ENCODE measurements around the gene TBCD. TPM values are rescaled to one million over a fixed set of nuclear protein-coding genes. Genes with fewer than 3 reads are reported as not detected.

Gene TBCD
- total RNA-seq, 1 experiment from 2014 or later: 17.4 TPM

DNA sequence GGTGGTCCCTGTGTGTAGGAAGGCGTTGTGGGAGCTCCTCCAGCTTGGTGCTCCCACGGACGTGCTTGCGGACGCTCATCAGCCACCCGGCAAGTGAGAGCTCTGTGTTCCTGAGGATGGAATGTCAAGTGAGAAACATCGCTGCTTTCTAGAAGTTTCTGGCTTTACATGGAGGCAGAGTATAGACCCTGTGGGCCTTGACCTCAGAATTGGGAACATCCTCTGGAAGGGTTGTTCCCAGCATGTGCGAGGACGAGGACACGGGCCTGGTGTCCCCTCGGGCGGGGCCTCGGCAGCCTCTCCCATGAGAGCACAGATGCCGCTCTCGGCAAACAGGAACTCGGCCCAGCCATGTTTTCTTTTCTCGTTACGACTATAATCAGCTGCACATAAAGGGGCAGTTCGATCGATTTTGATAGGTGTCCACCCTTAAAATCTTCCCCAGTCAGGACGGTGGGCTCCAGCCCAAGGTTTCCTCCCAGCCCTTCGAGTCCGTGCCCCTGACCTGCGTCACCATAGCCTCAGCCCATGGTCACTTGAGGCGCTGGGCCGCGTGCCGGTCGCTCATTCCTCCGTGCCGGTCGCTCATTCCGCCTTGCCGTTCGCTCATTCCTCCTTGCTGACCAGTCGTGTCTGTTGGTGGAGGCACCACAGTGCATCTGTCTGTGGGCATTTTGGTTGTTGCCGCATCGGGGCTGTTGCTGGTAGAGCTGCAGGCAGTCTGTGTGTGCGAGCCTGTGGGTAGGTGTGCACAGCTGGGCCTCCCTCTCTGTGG, 179.2 kb downstream of the TBCD start:
- DNase-seq (ENCODE audit: extremely low read depth, low read depth): no peak

DNA sequence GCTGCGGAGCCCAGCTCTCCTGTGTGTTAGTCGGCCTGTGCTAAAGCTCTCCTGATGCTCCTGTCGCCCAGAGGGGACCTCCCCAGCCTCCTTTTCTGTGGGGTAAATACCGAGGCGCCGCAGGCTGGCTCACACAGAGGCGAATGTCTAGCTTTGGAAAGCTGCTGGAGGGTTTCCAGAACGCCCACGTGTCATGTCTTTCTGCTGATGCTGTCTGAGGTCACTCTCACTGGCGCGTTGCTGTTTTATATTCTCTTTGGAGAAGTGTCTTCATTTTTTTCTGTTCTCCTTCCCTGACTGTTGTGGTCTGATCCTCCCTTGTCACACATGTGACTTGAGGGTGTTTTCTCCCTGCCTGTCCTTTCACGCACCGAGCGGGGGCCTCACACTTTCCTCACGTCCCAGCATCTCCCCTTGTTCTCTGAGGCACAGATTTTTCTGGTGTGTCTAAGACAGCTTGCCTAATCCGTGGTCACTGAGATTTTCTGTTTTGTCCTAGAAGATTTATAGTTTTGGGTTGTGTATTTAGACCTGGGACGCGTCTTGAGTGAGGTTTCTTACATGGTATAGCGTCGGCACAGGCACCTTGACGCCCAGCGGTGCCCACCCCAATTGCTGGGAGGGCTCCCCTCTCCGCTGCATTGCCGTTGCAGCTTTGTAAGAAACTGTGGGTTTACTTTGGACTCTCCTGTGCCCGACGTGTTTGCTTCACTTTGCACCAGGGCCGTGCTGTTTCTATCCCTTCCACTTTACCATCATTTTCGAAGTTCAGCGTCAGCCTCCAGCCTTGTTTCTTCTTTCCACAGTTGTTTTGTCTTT, 180.0 kb downstream of the TBCD start:
- DNase-seq (ENCODE audit: extremely low read depth, low read depth): no peak

DNA sequence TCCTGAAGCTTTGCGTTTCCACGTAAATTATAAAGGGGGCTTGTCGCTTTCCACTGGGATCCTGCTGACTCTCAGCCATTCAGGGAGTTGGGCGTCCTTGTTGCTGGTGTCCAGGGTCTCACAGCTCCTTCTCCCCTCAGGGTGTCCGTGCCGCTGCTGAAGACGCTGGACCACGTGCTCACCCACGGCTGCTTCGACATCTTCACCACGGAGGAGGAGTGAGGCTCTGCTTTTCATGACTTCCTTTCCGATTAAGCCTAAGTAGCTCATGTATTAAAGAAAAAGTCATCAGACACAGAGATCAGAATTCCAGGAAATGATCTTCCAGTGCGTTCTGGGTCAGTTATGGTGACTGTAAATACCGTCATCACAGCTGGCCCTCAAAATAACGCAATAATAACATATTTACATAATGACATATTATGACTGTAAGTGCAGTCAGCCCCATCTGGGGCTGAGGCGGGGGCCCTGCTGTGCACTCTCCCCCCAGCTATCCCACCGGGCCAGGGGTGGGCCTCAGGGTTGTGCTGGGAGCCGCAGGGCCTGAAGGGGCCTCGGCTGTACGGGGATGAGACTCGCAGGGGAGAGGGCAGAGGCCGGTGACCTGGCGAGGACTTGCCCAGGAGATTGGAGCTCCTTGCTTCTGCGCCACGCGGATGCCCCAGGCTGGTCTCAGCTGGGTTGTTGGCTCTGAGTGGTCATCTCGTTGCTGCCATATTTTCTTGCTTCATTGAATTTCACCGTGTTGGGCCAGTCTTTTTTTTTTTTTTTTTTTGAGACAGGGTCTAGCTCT, 180.8 kb downstream of the TBCD start:
- DNase-seq (ENCODE audit: extremely low read depth, low read depth): no peak

DNA sequence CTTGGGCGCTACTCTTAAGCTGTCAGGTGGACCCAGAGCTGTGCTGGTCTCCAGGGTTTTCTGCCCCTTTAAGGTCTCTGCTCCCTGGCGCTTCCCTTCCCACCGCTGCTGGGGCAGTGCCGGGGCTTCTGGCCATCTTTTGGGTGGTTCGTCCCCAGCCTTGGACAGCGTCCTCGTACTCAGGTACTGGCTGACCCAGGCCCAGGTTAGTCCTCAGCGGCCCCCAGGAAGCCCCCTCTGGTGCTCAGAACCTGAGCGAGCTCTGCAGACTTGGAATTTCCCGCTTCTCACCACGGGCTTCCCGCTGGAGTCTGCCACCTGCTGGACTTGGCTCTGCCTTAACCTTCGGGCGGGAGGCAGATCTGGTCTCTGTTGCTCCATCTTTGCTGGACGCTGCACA, 182.0 kb downstream of the TBCD start:
- DNase-seq (ENCODE audit: extremely low read depth, low read depth): no peak

DNA sequence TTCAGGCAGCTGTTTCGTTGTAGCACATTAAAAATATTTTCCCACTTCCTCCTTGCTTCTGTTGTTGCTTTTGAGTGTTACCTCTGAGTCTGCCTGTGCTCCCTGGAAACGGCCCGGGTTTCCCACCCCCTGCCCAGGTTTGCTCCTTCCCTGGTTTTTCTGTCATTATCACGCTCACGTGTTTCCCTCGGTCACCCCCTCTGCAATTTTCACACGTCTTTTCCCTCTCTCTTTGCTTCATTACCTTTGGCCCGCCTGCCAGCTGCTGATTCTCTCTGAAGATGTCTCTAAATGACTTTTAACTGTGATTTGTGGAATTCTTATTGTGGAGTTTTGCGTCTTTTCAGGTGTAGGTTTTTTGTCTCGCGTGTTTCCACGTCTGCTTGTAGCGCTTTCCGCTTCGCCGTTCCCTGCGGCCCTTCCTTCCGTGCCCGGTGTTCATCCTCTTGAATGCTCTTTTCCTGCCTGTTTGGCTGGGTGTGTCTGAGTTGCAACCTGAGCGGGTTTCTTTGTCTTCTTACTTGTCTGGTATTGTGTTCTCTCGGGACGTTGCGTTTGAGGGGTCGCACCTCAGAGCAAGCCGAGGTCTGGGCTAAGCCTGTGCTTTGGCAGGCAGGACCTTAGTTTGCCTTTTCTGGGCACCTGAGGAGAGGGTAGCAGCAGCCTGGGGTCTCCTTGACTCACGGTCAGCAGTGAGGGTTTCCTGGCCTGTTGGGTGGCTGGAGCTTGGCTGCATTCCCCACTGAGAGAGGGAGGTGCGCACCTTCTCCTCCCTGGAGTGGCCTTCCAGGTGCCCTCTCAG, 184.3 kb downstream of the TBCD start:
- no peak for DNase-seq (ENCODE audit: extremely low read depth, low read depth)

DNA sequence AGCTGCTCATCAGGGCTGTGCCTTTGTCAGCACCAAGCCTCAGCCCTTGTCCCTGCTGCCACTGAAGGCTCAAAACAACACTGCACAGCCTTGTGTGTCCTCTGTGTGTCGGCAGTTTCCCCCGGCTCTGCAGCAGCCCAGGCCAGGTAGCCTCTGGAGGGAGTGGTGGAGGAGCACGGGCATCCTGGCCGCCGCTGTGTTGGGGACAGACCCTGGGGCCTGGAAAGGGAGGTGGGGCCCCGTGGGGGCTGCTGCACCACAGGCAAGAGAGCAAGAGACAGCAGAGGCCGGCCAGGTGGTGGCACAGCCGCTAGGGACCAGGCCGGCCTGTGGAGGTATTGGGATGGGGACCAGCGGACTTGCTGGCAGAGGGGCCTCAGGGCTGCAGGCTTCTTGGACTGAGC, 184.9 kb downstream of the TBCD start:
- no peak for DNase-seq (ENCODE audit: extremely low read depth, low read depth)

DNA sequence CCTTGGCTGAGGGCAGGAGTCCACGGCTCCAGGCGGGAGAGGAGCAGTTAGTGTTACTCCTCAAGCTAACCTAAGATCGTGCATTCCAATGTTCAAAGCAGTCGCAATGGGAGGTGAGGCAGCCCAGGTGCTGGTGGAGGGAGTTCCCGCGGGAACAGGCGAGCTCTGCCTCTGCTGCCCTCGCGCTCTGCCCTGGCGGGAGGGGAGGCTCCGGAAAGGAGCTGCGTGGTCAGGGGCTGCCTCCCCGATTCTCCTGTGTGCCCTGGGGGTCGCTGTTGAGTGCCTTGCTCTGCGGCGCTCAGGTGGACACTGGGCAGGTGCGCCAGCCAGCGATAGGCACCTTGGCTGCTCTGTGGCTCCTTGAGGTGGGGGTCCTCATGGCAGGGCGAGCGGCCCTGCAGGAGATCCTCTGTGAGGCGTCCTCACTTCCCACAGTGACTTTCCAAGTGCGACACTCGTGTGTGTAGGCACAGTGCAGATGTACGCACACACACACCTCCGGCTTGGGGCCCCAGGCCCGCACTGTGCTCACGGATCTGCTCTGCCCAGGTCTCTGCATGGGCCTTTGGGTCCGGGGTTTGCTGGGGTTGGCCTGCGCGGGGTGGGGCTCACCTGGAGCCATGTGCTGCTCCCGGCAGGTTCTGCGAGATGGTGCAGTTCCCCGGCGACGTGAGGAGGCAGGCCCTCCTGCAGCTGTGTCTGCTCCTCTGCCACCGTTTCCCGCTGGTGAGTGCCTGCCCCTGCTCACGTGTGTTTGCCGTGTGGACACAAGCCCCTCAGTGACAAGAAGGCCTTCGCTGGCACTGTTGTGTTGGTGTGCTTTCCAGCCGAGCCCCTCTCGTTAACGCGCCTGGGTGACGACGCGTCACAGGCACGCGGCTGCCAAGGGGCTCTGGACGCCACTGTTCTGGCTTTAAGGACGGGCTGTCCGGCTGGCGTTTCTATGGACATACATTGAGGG, 185.8 kb downstream of the TBCD start:
- no peak for DNase-seq (ENCODE audit: extremely low read depth, low read depth)

DNA sequence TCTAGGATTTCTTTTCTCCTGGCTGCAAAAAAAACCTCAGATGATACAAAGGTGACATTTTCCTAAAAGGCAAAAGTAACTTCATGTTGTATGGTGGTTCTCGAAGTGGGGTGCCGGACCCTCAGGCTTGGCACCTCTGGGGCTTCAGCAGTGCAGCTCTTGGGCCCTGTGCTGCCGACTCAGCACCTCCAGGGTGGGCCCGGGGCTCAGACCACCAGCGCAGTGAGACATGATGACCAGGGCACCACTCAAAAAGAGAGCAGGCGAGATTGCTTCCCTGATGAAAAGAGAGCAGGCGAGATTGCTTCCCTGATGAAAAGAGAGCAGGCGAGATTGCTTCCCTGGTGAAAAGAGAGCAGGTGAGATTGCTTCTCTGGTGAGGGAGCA, 186.6 kb downstream of the TBCD start:
- DNase-seq (ENCODE audit: extremely low read depth, low read depth): no peak

DNA sequence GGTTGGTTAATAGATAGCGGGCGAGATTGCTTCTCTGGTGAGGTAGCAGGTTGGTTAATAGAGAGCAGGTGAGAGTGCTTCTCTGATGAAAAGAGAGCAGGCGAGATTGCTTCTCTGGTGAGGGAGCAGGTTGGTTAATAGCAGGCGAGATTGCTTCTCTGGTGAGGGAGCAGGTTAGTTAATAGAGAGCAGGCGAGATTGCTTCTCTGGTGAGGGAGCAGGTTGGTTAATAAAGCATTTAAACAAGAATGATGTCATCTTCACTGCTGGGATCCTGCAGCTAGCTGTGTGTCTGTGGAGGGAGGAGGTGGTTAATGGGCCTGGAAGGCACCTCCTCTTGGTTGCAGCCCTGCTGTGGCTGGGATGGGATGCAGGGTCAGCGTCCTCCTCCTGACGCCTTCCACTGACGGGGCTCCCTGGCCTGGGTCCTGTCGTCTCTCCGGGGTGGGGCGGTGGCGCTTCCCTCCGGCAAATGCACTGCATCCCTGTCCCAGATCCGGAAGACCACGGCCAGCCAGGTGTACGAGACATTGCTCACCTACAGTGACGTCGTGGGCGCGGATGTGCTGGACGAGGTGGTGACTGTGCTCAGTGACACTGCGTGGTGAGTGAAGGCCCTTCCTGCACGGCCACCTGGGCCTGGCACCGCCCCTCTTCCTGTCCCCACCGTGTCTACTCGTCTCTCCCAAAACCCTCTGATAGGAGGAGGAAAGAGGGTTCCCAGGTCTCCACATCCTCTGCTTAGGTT, 187.2 kb downstream of the TBCD start:
- DNase-seq (ENCODE audit: extremely low read depth, low read depth): no peak

DNA sequence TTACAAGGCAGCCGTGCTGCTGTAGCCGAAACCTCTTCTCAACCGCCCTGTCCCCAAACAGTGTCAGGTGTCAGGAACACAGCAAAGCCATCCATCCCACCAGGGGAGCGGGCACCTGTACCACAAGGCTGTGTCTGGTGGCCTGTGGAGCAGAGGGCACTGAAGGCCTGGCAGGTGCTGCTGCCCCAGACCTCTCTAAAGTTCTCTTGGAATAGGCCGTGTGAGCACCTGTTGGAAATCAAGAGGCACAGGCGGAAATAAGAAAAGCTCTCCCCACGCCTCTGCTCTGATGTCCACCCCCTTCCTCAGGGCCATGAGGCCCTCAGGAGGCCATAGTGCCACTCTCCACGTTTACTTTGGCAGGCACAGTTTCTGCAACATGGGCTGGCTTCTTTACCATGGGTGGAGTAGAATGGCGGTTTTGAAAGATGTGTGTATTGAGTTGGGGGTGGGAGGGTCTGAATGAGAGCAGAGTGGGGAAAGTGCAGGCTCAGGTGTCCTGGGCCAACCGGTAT, 187.8 kb downstream of the TBCD start:
- no peak for DNase-seq (ENCODE audit: extremely low read depth, low read depth)

DNA sequence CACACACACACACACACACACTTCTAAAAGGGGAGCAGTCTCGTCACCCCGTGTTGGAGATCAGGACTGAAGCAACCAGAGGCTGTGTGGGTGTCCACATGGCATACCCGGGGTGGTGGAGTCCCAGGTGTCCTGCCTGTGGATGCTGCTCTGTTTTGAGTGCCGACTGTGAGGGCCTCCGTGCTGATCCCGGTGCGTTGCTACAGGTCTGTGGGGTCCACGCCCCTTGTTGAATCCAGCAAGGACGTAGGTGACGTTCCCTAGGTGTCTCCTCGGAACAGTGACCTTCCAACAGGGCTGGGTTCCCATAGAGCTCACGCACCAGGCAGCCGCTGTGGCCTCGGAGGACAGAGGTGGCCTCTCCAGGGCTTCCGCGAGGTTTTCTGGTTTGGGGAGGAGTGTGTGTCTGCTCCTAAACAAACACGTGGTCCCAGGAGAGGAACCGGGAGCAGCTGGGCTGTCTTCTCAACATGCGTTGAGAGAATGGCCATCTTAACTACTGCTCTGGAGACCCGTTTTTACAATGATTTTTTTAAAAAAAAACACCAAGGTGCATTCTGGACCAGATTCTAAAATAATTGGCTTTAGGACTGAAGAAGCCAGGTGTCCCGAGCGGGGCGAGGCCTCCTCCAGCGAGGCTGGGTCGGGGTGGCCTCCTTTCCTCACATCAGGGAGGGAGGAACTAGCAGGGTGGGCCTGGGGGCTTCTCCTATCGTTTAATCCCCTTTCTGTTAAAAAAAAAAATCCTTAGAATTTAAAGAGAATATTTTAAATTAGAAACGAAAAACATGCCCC, 188.6 kb downstream of the TBCD start:
- DNase-seq (ENCODE audit: extremely low read depth, low read depth): no peak

DNA sequence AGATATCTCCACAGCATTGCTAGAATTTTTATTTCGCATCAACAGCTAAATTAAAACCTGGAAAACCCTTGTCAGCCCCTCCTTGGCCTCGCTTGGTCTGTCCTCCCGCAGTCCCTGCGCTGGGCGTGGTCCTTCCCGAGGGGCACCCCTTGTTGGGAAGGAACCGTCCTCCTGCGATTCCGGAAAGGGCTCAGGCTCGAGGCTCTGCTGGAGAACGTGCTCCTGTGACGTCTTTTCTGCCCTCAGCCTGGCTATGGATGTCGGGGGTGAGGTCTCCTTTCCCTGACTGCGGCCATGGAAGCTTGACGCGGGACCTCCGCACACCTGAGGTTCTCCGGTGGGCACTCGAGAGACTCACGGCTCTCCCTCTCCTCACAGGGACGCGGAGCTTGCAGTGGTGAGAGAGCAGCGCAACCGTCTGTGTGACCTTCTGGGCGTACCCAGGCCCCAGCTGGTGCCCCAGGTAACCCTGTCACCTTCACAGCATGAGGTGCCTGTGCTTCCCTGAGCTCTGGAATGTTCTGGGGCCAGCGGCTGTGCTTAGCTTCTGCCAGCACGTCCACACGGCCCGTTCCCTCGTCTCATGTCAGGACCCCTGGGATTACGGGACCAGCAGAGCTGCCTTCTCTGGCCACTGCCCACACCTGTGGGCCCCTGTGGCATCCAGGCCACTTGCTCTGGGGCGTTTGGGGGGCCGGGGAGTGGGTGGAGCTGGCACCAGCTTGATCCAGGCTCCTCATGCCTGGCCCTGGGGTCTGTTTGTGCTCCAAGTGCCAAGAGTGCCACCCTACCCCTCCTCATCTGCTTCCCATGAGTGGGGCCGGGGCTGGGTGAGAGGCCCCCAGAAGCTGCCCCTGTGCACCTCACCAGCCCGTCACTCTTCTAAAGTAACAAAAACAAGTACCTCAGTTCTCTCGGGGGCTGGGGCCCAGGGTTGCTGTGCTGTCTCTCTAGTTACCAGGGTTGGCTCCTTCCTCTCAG, 189.4 kb downstream of the TBCD start:
- no peak for DNase-seq (ENCODE audit: extremely low read depth, low read depth)

DNA sequence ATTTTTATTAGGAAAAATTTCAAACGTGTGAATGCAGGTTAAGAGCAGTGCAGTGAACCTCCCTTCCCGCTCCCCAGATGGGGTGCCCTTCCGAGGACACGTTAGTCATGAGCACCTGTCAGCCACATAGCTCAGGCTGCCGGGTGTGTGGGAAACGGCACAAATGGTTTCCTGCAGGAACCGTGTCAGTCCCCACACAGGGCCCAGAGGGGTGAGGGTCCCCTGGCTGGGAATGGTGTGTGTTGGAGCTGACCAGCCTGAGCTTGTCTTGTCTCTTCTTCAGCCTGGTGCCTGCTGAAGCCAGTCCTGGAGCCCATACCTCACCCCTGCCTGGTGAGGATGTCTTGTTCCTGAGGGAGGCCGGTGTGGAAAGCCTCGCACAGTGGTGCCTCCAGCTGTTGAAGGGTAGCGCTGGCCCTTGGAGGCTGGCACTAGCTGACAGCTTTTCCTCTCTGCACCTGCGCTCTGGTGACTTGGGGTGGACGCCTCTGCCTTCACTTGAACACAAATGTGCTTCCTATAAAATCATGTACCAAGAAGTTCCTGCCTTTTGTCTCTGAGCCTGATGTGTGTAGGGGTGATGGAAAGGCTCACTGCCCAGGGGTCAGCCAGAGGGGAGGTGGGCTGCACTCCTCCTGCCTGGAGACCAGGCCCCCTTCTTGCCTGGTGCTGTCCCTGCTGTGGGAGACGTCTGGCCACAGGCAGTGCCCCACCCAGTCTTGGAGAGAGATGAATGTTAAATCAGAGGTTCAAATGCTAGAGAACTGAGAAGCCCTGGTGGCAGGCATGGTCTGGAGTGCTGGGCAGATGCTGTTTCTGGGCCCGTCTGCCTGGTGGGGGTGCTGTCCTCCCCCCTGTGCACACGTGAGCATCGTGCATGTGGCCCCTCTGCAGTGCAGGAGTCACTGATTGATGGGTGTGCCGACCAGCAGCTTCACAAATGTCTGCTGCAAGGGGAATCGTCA, 190.6 kb downstream of the TBCD start:
- no peak for DNase-seq (ENCODE audit: extremely low read depth, low read depth)

DNA sequence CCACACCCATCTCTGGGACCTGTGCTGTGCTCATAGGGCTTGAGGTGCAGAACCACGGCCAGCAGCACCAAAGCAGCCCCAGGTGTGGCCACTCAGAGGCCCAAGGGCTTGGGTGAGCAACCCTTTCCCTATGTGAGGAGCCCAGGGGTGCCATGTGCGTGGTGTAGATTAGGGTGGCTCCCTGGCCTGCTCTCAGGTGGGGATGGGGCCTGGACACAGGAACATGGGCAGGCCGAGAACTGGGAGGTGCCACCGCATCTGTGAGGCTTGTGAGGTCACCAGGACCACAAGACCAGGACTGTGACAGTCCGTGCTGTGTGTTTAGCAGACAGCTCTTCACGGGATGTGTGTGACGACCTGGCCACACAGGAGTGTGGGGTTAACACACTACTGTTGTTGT, 191.5 kb downstream of the TBCD start:
- DNase-seq (ENCODE audit: extremely low read depth, low read depth): no peak

DNA sequence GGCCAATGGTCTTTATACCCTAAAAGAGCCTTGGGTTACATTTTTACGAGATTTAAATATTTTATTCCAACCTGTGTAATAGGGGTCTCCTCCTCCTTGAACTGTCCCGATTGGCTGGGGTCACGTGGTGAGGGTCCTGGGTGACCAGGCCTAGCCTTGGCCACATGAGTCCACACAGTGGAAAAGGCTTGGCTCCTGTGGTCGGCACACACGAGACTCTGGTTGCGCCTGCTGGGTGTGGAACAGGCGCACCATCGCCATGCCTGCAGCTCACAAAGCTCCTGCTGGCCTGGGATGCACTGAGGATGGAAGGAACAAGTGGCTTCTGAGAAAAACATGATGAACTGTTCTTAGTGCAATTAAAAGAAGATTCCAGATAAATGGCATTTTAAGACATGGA, 191.9 kb downstream of the TBCD start:
- DNase-seq (ENCODE audit: extremely low read depth, low read depth): no peak

All from NCI-H460 (cell line).